OCI-LY7 (cell line): ENCODE results near the gene ATP2B1. TPM values are rescaled to one million over a fixed set of nuclear protein-coding genes. Genes with fewer than 3 reads are reported as not detected.

Experiments used
- BruUV-seq: library from RNA; stranded (reverse); fragments of 400-500 nt; replicated peaks from 2 replicates; lab custom pipeline; 2021; lab: Mats Ljungman, UMichigan
- CTCF ChIA-PET: fragments of 300-600 bp; sonication (Branson Sonifier 250); formaldehyde crosslinking; loops from one replicate; lab custom pipeline; 2022; ENCODE audit warnings: antibody characterized with exemption; ENCODE audit not compliant: unreplicated experiment; lab: Charles Lee
- POLR2A ChIA-PET: fragments of 300-600 bp; sonication (Branson Sonifier 250); formaldehyde crosslinking; loops from one replicate; lab custom pipeline; 2022; ENCODE audit warnings: antibody characterized with exemption; lab: Charles Lee
- DNase-seq: peaks from one replicate; pipeline ENCODE4 v3.0.0-alpha.2; 2015; ENCODE audit warnings: low spot score
- H2AFZ ChIP-seq: fragments of 200-600 bp; sonication (generic), shearing (Covaris generic); 2 replicates; pipeline ENCODE4 v1.6.1; 2014; ENCODE audit warnings: mild to moderate bottlenecking, antibody characterized with exemption, low read length, moderate library complexity
- H3K27ac ChIP-seq: fragments of 200-600 bp; sonication (generic); 2 replicates; pipeline ENCODE4 v1.5.1; 2014; ENCODE audit warnings: mixed run types, low read depth, mild to moderate bottlenecking, moderate library complexity, low read length, inconsistent platforms; ENCODE audit not compliant: poor library complexity, severe bottlenecking
- H3K36me3 ChIP-seq: fragments of 200-600 bp; sonication (generic); 2 replicates; pipeline ENCODE4 v1.6.1; 2014; ENCODE audit warnings: mild to moderate bottlenecking, antibody characterized with exemption, low read length, moderate library complexity, mixed read lengths; ENCODE audit not compliant: insufficient read depth
- H3K4me1 ChIP-seq: fragments of 200-600 bp; sonication (generic); 2 replicates; pipeline ENCODE4 v1.5.1; 2014; ENCODE audit warnings: mild to moderate bottlenecking, low read length; ENCODE audit not compliant: insufficient read depth, poor library complexity, severe bottlenecking
- H3K4me2 ChIP-seq: fragments of 200-600 bp; sonication (generic); 2 replicates; pipeline ENCODE4 v1.6.1; 2014; ENCODE audit warnings: mild to moderate bottlenecking, low read length
- H3K4me3 ChIP-seq: fragments of 200-600 bp; sonication (generic); 2 replicates; pipeline ENCODE4 v1.5.1; 2014; ENCODE audit warnings: mild to moderate bottlenecking, low read depth, low read length; ENCODE audit not compliant: poor library complexity, severe bottlenecking
- H3K79me2 ChIP-seq: fragments of 200-600 bp; sonication (generic); 2 replicates; pipeline ENCODE4 v1.6.1; 2016; ENCODE audit warnings: low read depth, mild to moderate bottlenecking, low read length, moderate library complexity, mixed read lengths; ENCODE audit not compliant: insufficient read depth
- H3K9me2 ChIP-seq: fragments of 200-600 bp; sonication (generic); 2 replicates; pipeline ENCODE4 v1.6.1; 2016; ENCODE audit warnings: mild to moderate bottlenecking, low read length, mixed read lengths; ENCODE audit not compliant: insufficient read depth
- H3K9me3 ChIP-seq: fragments of 200-600 bp; sonication (generic); 2 replicates; pipeline ENCODE4 v1.6.1; 2014; ENCODE audit warnings: mild to moderate bottlenecking, mixed run types, low read length, mixed read lengths
- H4K20me1 ChIP-seq: fragments of 200-600 bp; sonication (generic); 2 replicates; pipeline ENCODE4 v1.6.1; 2014; ENCODE audit warnings: mild to moderate bottlenecking, antibody characterized with exemption, low read length, moderate library complexity, mixed read lengths; ENCODE audit not compliant: insufficient read depth
- CTCF ChIP-seq: fragments of 200-600 bp; sonication (generic); conservative IDR thresholded peaks from 2 replicates; pipeline ENCODE4 v1.5.1; 2014; ENCODE audit warnings: mild to moderate bottlenecking, antibody characterized with exemption, low read length, moderate library complexity, mixed read lengths
- EZH2phosphoT487 ChIP-seq: fragments of 200-600 bp; sonication (generic); IDR thresholded peaks from 2 replicates; pipeline ENCODE4 v1.6.1; 2018; ENCODE audit warnings: low read depth, borderline replicate concordance, mild to moderate bottlenecking, mixed run types, antibody characterized with exemption, low read length, moderate library complexity, mixed read lengths
- intact Hi-C: fragments of 100-400 bp; cut with micrococcal nuclease; formaldehyde crosslinking; loops from one replicate; pipeline ENCODE4 v1.10.0; 2022; ENCODE audit not compliant: unreplicated experiment
- total RNA-seq, 2 experiments: library from RNA; depleted of rRNA in 1 of 2; stranded (reverse); fragments of >200 nt in 1 of 2; shearing (Covaris generic) in 1 of 2; gene quantifications; 2 replicates each; pipeline ENCODE4 v1.2.3, GENCODE V29; 2014 to 2022

The ATP2B1 gene
- total RNA-seq, 2 experiments from 2014 or later = 58.5 to 74.9 TPM

- Histone ChIP-seq H4K20me1 (no peaks in the 10 kb centered on the region), H3K27ac (no peak overlapping the region), H3K9me2 (no peaks in the 10 kb centered on the region), H3K4me3 (no peak overlapping the region), H3K4me1 (no peaks in the 10 kb centered on the region), H3K79me2 (peaks cover 37% of the 10 kb centered on the region; the same call in 1 of the 2 replicates), H2AFZ (no peak overlapping the region), H3K36me3 (peaks cover 61% of the 10 kb centered on the region), H3K9me3 (peaks cover 7% of the 10 kb centered on the region; the same call in 1 of the 2 replicates), H3K4me2 (no peak overlapping the region)
- BruUV-seq = no TSS peak
- ChIA-PET POLR2A (no interaction called here), CTCF (no interaction called here)
- no peak for DNase-seq
- intact Hi-C loops = no loop called here
- TF ChIP-seq CTCF = no peak
- no peak for TF ChIP-seq EZH2phosphoT487
These were observed 63.2 kb downstream of the ATP2B1 start for GRCh38 chr12:89645434-89645833.

GRCh38 chr12:89642959-89643358 lies 65.7 kb downstream of the ATP2B1 start:
- DNase-seq = no peak
- CTCF ChIA-PET = no interaction called here
- Histone ChIP-seq H4K20me1 (no peaks in the 10 kb centered on the region), H3K4me1 (no peaks in the 10 kb centered on the region), H3K79me2 (peaks cover 31% of the 10 kb centered on the region; the same call in 1 of the 2 replicates), H3K4me2 (no peak overlapping the region), H3K27ac (no peak overlapping the region), H3K36me3 (peaks cover 53% of the 10 kb centered on the region), H3K9me2 (no peaks in the 10 kb centered on the region), H2AFZ (no peak overlapping the region), H3K9me3 (no peaks in the 10 kb centered on the region; the same call in 1 of the 2 replicates), H3K4me3 (no peak overlapping the region)
- POLR2A ChIA-PET = interaction anchor here (1.0 kb wide), 1 partner anchor 141 kb away, joined by 3 read pairs; no protein-coding TSS in a partner anchor
- TF ChIP-seq CTCF (no peak), EZH2phosphoT487 (no peak)
- BruUV-seq = no TSS peak
- intact Hi-C loops = no loop called here

GRCh38 chr12:89636776-89637160 lies 71.9 kb downstream of the ATP2B1 start:
- Histone ChIP-seq H3K4me3 (no peak overlapping the region), H3K4me1 (no peaks in the 10 kb centered on the region), H3K9me3 (no peaks in the 10 kb centered on the region; the same call in 1 of the 2 replicates), H3K79me2 (no peaks in the 10 kb centered on the region; the same call in 1 of the 2 replicates), H3K9me2 (no peaks in the 10 kb centered on the region), H2AFZ (no peak overlapping the region), H4K20me1 (no peaks in the 10 kb centered on the region), H3K27ac (no peak overlapping the region), H3K4me2 (no peak overlapping the region), H3K36me3 (peaks cover 61% of the 10 kb centered on the region)
- no TSS peak for BruUV-seq
- ChIA-PET POLR2A (interaction anchor here (0.8 to 1.0 kb wide), 3 partner anchors 19 to 117 kb away, joined by 3 read pairs; no protein-coding TSS in a partner anchor), CTCF (no interaction called here)
- intact Hi-C loops = no loop called here
- DNase-seq = no peak
- TF ChIP-seq EZH2phosphoT487 (no peak), CTCF (no peak)
